ENCODE results near the gene ADARB2.
A peak's percentile ranks its signal among the peaks of the same experiment; 100 is the strongest.
"Not testable (repeated sequence)": the region's sequence is repeated elsewhere in the genome, so short reads cannot be mapped to it uniquely, and the experiment has no call there.

The ADARB2 gene

GRCh38 chr10:1476455-1476803, 260.9 kb downstream of the ADARB2 start:
- peak; percentile 14 to 67 (median 29) for DNase-seq

- DNase-seq, result peak in 1 of 3 experiments; percentile 29
These were observed 261.4 kb downstream of the ADARB2 start for GRCh38 chr10:1475771-1476454.

GRCh38 chr10:1475098-1475591, 262.2 kb downstream of the ADARB2 start:
- no peak for DNase-seq

GRCh38 chr10:1474376-1475097, 262.8 kb downstream of the ADARB2 start:
- no peak for DNase-seq

- DNase-seq, result no peak
These were observed 263.5 kb downstream of the ADARB2 start for GRCh38 chr10:1473874-1474273.

GRCh38 chr10:1472178-1472958, 265.0 kb downstream of the ADARB2 start:
- DNase-seq, result no peak

- DNase-seq, result no peak
These were observed 268.5 kb downstream of the ADARB2 start for GRCh38 chr10:1468811-1469210.

- DNase-seq, result peak; percentile 65 to 87 (median 65)
These were observed 269.8 kb downstream of the ADARB2 start for GRCh38 chr10:1467334-1468076.

- DNase-seq, result peak in 1 of 3 experiments; percentile 50
These were observed 271.1 kb downstream of the ADARB2 start for GRCh38 chr10:1465993-1466764.

- peak in 1 of 3 experiments; percentile 25 for DNase-seq
These were observed 271.9 kb downstream of the ADARB2 start for GRCh38 chr10:1465418-1465911.

GRCh38 chr10:1464881-1465417, 272.4 kb downstream of the ADARB2 start:
- peak in 1 of 3 experiments; percentile 65 for DNase-seq

GRCh38 chr10:1463971-1464370, 273.4 kb downstream of the ADARB2 start:
- DNase-seq, result peak in 1 of 3 experiments; percentile 46

- no peak for DNase-seq
These were observed 274.2 kb downstream of the ADARB2 start for GRCh38 chr10:1462994-1463633.

GRCh38 chr10:1462521-1462920, 274.8 kb downstream of the ADARB2 start:
- DNase-seq, result no peak

GRCh38 chr10:1462032-1462431, 275.3 kb downstream of the ADARB2 start:
- peak in 1 of 3 experiments; percentile 26 for DNase-seq

GRCh38 chr10:1461016-1461415, 276.3 kb downstream of the ADARB2 start:
- DNase-seq, result peak in 2 of 3 experiments; percentile 34 to 49

- not testable (repeated sequence) for DNase-seq
These were observed 277.7 kb downstream of the ADARB2 start for GRCh38 chr10:1459664-1460063.

GRCh38 chr10:1454951-1455350, 282.4 kb downstream of the ADARB2 start:
- DNase-seq, result peak; percentile 43 to 74 (median 51)

GRCh38 chr10:1454428-1454827, 282.9 kb downstream of the ADARB2 start:
- DNase-seq, result peak; percentile 20 to 53 (median 22)

- no peak for DNase-seq
These were observed 284.5 kb downstream of the ADARB2 start for GRCh38 chr10:1452777-1453176.

GRCh38 chr10:1451941-1452340, 285.4 kb downstream of the ADARB2 start:
- no peak for DNase-seq

Measured in NCI-H1417 (cell line).